ENCODE measurements around the gene TEAD1.

Gene TEAD1

DNA sequence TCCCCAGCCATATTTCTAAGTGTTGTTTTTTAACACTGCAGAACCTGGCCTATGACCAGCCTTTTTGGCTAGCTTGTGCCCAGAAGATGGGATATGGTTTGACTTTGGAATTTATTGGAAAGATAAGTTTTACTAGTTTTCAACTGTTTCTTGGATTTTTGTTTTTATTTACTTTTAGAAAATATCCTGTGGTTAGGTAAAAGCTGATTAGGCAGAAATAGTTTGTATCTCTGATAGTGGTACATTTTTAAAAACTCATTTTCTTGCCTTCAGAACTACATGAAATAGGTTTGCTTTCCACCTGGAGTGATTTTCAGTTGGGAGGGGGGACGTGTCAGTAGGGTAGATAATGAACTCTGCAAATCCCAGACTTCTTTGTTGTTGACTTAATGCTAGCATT lies 243.6 kb downstream of the TEAD1 start:
- DNase-seq = no peak

DNA sequence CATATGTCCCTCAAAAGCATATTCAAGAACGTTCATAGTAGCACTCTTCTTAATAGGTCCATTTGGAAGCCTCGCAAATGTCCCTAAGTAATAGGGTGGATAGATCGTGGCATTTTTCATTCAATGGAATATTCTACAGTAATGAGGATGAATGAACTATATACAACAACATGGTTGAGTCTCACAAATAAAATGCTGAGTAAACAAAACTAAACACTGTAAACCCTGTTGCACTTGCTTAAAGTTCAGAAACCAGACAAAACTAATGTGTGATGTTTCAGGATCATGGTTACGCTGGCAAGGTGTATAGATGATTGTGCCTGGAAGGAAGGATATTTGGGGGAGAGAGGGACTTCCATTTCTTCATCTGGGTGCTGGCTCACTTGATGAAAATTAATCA lies 244.4 kb downstream of the TEAD1 start:
- no peak for DNase-seq

DNA sequence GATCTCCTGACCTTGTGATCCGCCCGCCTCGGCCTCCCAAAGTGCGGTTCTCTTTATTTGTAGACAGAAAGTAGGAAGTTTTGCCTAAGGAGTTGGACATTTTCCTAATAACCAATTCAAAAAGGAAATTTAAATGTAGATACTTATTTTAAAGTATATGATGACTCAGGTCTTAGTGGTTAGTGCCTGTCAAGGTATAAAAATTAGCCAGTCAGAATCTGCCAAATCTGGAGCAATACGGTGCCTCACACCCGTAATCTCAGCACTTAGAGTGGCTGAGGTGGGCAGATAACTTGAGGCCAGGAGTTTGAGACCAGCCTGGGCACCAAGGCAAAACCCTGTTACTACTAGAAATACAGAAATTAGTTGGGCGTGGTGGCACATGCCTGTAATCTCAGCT lies 248.2 kb downstream of the TEAD1 start:
- DNase-seq = no peak

DNA sequence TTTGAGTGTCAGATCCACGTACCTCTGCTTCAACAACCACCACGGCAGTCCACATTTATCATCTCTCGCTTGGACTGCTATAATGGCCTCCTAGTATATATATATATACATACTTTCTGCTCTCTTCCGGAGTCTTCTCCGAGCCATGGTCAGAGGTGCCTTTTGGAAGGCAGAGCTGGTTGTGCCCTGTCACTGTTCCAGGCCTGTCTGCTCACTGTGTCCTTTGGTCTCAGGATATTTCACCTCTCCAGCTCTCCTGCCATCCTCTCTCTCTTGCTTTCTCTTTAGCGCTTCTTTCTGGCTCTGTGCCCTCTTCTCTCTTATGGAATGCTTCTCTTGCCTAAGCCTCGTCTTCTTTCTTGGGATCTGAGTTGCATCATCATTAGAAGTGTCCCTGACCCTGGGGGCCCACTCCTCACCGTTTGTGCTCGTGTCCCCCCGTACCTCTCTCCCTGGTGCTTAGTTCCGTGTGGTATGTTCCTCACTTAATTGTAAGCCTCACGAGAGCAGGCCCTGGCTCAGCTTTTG lies 248.8 kb downstream of the TEAD1 start:
- no peak for DNase-seq

DNA sequence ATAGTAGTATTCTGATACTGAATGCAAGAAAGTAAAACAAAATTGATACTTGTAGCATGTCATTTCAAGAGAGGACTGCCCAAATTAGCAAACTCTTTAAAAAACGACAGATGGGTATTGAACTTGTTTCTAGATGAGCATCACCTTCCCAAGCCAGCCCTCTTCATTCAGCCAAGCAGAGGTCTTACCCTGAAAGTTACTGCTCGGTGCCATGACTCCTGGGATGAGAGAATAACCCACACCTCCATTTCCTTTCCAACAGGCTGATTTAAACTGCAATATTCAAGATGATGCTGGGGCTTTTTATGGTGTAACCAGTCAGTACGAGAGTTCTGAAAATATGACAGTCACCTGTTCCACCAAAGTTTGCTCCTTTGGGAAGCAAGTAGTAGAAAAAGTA lies 250.4 kb downstream of the TEAD1 start:
- DNase-seq = no peak

DNA sequence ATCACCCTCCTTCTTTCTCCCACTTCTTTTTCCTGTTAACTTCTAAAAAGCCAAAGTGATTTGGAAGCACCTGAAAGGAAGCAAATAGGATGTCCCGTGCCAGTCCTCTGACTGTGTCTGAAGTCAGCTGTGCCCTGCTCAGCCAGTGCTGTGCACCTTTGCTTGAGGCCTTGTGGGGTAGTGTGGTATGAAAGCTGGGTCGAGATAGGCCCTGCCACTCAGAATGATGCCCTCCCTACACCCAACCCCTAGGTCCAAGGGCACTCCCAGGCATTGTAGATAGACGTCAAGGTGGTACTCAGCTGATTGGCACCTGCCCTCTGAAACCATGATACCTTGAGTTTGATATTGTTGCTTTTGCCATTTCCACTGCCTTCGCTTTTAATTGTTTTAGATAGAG lies 251.3 kb downstream of the TEAD1 start:
- no peak for DNase-seq

DNA sequence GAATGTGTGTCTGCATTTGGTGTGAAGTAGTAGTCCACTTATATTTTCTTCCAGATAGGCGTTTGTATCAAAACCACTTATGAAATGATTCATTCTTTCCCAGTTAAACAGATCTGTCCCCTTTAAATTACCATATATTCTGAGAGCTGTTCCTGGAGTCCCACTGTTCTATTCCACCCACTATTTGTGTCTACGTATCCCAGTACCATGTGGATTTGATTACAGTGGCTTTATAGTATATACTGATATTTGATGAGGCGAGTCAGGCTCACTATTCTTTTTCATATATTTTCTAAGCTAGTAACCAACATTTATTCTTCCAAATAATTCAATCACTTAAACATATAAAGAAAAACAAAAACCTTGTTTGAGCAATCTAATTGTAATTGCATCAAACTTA lies 253.0 kb downstream of the TEAD1 start:
- DNase-seq = no peak

DNA sequence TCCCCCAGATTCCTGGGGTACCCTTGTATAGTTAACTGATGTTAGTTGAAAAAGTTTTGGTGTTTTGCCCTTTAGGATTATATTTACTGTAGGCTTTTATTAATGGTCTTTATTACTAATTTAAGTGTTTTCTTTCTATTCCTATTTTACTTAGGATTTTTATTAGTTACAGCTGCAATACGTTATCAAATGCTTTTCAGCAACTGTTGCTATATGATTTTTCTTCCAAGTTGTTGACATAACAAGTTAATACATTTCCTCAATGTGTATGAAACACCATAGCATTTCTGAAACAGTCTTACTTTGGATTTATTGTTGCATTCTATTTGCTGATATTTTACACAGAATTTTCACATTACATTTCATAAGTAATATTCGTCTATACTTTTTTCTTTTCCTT lies 253.7 kb downstream of the TEAD1 start:
- no peak for DNase-seq

DNA sequence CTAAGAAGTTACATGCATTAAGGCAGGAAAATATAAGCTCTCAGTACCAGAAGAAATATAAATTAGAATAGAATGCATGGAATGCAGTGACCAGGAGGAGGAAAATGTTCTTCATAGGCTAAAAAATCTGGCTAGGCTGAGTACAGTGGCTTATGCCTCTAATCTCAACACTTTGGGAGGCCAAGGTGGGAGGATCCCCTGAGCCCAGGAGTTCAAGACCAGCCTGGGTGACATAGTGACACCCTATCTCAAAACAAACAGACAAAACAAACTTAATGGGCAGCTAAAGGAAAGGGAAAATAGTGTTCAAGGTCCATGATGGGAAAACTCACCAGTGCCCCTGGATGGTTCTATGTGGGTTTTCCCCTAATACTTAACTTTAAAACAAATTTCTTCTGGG lies 256.6 kb downstream of the TEAD1 start:
- no peak for DNase-seq

DNA sequence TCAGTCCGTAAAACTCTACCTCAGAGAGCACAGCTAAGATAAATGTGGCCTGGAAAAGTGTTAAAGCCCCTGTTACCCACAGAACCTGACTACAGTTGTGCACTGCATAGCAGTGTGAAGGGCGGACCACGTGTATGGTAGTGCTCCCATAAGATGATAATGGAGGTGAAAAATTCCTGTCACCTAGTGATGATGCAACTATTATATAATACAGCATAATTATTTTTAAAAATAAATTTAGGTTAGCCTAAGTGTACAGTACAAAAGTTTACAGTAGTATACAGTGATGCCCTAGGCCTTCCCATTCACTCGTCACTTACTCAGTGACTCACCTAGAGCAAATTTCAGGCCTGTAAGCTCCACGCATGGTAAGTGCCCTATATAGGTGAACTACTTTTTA lies 258.3 kb downstream of the TEAD1 start:
- DNase-seq = no peak

DNA sequence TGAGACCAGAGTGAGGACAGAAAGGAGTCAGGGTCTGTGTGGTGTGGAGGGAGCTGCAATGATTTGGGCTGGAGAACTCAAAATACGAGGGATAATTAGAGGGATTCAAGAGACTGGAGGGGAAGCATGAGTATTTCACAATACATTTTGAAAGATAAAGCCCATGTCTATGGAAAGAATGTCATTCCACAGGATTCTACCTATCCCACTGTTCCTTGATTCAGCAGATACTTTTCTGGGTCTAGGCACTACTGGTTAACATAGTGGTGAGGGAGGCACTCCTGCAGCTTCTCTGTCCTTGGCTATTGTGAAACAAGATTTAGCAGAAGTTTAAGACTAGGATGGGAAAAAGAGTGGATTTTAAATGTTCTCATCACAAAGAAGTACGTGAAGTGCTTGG lies 262.0 kb downstream of the TEAD1 start:
- DNase-seq = no peak

DNA sequence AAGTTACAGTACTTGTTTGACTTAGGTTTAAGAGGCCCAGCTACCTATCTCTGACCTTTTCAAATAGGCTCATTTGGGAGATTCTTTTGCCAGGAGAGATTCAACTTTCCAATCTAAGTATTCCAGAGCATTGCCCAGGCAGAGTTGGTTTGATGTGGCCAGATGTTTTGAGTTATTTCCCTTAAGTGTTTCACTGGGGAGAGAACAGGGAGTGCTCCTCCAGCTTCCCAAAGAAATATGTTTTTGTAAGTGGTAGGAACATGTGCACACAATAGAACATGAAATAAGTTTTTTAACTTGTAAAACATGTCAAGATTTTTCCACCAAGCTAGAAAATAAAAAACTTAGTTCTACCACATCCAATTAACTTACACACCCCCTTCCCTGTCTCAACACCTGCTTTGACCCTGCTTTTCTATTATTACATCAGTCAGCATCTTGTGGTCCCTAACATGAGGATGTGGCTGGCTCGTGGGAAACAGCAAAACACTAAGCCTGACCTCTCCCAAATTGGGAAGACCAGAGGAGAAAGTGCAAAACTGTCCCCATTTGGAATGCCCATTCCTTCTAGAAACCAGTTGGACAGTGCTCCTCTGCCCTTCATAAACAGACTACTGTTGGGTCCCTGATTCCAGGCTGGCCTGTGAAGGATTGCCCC lies 264.5 kb downstream of the TEAD1 start:
- DNase-seq = no peak

DNA sequence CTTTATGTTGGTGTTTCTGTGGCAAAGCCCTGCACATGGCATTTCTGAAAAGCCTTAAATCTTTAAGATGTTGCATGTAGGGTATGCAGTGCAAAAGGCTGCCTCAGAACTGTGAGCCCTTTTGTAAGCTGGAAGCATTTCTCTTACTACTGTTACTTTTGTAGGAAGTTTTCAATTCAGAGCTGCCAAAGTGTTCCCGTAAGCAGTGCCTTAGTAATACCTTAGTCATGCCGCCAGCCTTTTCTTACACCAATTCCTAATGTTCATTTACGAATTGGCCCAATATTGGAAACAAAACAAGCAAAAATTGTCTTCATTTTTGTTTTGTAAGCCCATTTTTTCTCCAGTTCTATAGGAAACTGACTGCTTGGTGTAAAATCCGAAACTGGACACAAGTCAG lies 267.4 kb downstream of the TEAD1 start:
- no peak for DNase-seq

DNA sequence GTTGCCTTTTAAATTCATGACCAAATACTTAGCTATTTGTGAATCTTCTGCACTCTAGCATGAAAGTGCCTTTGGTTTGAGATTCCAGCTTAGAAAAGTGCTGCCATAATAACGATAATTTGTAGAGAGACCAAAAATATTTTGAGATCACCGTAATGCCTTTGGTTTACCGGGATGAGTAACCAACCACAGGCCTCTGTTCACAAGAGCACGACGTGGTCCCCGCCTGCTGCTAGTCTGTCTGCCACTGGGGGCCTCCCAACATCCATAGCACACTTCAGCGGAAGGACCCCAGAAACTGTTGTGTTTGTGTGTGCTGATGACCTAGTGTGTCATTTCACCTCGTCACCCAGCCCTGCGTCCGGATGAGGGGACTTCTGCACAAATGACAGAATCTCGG lies 267.9 kb downstream of the TEAD1 start:
- no peak for DNase-seq

DNA sequence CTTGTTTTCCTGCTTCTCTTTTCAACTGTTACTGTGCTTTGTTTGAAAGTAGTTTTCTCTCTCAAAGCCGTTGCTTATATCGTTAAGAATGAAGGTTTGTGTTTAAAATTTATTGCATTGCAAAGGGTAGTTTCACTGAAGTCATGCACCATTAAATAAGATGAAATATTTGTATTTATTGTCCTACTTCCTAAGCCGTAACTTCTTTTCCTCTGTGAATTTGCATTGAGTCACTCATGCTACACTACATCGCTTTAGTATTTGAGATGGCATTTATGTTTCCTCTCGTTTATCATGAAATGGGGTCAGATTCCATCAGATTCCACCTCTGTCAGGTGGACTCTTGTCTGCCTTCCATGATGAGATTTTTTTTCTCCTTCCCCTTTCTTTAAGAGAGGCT lies 269.1 kb downstream of the TEAD1 start:
- DNase-seq = no peak

DNA sequence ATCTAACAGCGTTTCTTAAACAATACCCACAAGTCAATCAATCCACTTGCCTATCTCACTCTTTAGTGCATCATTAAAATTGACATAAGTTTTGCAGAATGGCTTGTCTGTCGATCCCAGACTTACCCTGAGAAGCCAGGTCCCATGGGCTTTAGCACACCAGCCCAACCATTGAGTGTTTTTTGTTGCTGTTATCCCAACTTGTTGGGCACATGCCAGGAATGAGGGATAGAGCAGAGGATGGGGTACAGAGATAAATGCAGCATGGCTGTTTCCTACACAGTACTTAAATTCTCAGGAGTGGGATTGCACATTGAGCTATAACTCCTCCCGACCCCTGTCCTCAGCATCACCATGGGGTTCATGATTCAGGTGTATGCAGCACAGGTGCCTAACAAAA lies 270.7 kb downstream of the TEAD1 start:
- no peak for DNase-seq

DNA sequence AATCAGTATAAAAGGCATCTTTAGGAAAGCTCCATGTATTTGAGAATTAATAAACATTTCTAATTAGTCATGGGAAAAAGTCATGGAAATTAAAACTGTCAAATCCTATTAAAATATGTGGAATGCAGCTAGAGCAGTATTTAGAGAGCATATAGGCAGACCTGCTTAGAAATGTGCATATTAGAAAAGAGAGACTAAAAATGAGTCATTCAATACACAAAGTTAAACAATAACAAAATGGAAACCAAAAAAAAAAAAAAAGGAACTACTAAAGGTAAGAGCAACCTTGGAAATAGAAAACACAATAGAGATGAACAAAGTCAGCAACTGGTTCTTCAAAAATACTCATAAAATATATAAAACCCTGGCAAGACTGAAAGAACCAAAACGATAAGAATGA lies 275.2 kb downstream of the TEAD1 start:
- no peak for DNase-seq

DNA sequence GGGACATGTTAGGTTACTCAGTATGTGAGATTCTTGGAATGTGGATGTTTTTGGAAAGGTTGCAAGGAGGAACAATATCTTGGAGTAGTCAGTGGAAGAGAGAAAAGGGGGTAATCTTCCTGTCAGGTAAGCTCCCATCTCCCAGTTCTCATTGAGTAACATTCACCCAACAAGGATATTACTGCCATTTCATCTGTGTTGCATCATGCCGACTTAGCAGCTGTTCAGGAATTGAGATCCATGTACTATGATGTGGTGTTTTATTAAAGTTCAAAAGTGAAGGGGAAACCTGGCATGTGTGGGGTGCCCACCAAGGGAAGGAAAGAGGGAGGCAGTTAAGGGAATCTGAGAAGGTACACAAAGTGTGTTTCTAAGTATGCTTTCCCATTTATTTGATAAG lies 276.4 kb downstream of the TEAD1 start:
- no peak for DNase-seq

DNA sequence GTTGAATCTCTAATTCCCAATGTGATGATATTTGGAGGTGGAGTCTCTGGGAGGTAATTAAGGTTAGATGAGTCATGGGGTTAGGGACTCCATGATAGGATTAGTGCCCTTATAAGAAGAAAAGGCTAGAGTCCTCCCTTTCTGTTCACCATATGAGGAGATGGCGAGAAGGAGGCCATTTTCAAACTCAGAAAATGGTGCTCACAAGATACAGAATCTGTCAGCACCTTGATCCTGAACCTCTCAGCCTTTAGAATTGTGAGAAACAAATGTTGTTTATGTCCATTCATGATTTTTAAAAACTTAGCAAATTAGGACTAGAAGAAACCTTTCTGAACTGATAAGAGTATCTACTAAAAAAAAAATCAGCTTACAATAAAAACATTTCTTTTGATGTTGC lies 277.2 kb downstream of the TEAD1 start:
- DNase-seq = no peak

DNA sequence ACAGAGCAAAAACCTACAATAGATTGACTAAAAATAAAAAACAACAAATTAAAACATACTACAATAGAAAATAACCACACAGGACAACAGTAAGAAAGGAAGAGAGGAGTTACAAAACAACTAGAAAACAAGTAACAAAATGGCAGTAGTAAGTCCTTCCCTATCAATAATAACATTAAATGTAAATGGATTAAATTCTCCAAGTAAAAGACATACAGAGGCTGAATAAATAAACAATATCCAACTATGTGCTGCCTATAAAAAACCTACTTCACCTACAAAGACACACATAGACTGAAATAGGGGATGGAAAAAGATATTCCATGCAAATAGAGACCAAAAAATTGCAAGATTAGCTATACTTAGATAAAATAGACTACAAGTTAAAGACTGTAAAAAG lies 277.9 kb downstream of the TEAD1 start:
- no peak for DNase-seq

DNA sequence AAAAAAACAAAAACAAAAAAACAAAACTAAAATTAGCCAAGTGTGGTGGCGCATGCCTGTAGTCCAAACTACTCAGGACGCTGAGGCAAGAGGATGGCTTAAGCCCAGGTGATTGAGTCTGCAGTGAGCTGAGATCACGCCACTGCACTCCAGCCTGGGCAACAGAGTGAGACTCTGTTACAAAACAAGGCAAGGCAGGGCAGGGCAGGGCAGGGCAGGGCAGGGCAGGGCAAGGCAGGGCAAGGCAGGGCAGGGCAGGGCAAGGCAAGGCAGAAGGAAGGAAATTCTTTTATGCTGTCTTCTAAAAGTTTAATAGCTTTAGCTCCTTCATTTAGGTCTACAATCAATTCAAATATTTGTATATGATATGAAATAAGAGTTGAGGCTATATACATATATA lies 284.8 kb downstream of the TEAD1 start:
- DNase-seq = no peak

DNA sequence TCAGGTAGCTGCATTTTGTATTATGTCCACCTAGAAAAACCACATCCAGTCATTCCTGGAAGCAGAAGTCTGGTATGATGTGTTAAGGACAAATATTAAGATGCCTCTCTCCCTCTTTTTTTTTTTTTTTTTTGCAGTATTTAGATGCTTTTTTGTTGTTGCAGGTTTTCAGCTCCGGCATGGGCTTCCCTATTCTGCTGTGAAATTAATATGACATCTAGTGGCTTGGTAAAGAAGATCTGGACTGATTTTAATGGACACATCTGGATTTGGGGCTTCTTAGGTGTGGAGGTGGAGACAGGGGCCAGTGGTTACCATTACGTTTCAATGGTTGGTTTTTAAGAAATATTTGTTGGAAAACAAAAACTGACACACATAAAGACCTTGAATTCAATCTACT lies 287.4 kb downstream of the TEAD1 start:
- DNase-seq = no peak

DNA sequence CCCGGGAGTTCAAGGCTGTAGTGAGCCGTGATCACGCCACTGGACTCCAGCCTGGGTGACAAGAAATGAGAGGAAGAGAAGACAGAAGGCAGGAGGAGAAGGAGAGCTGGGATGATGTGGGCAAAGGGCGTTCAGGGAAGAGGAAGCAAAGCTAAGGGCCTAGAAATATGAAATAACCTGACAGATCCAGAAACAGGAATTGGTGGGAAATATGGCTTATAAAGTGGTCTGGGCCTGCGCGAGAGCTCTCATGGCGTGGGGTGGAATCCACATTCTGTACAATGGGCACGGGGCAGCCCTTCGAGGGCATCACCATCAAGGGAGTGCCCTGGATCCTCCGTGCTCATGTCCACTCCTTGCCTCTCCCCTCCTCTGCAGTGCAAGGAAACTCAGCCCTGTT lies 288.1 kb downstream of the TEAD1 start:
- no peak for DNase-seq

DNA sequence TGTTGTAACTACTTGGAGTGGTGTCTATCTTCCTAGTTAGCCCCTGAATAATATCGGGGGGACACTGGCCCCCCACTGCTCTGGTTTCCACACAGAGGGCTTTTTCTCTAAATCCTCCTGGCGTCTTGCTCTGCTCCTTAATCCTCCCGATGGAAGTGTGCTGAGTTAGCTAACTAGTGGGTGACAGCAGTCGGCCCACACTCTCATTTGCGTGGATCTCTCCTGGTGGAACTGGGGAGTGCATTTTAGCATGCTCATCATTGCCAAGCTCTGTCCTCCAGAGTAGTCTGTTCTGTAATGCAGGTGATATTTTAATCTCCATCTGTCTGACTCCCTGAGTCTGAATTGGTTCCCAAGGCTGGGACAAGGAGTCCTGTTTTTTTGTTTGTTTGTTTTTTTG lies 288.8 kb downstream of the TEAD1 start:
- DNase-seq = no peak

DNA sequence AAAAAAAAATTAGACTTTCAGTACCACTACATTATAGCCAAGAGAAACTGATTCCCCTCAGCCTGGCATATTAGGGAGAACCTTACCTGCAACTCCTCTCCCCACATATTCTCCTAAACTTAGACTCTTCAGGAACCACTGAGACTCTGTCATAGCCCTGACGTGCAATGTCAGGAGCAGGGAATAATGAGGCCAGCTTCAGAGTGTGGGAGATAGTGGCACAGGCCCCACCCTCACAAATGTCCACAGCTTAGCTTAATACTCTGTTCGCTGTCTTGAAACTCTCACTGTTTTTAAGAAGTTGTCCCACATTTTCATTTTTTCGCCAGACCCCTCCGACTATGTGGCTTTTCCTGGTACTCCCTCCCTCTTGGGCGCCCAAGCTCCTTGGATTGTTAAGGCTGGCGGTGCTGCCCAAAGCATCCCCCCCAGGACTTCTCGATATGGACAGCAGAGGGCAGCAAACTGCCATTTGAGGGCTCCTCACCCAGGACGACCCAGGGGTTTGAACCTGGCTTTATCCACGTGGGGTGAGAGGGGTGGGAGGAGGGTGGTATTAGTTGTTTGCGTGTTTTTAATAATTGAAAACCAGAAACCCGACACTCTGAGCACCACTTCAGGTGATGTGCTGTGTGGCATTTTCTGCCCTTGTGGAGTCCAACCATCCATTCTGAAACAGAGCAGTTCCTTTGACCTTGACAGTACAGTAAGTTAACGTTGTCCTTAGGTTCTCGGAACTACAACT lies 289.7 kb downstream of the TEAD1 start:
- DNase-seq = peak; percentile 89

All from 8988T (cell line).